SK-N-SH (cell line): ENCODE measurements around the gene DTX3.

Experiments
- EZH2phosphoT487 ChIP-seq: fragments of 200-600 bp; sonication (generic); IDR thresholded peaks from 2 replicates; pipeline ENCODE4 v1.6.1; 2017; ENCODE audit warnings: low read depth, mixed run types, mild to moderate bottlenecking, antibody characterized with exemption, moderate library complexity, borderline replicate concordance
- GATA2 ChIP-seq: sonication (generic); formaldehyde crosslinking; IDR thresholded peaks from 2 replicates; pipeline ENCODE4 v1.5.0; 2020; ENCODE audit warnings: mild to moderate bottlenecking, missing genetic modification reagents
- MXI1 ChIP-seq: IDR thresholded peaks from 2 replicates; pipeline ENCODE4 v1.6.1; 2012; ENCODE audit warnings: mild to moderate bottlenecking, low read depth, low read length, improper control_type of control experiment
- POLR2AphosphoS5 ChIP-seq: IDR thresholded peaks from 2 replicates; pipeline ENCODE4 v1.6.1; 2012; ENCODE audit warnings: low read depth, low read length
- RCOR1 ChIP-seq: fragments of 150-350 bp; IDR thresholded peaks from 2 replicates; pipeline ENCODE4 v1.6.1; 2017; ENCODE audit warnings: antibody characterized with exemption, low read length
- SMC3 ChIP-seq: IDR thresholded peaks from 2 replicates; pipeline ENCODE4 v1.6.1; 2012; ENCODE audit warnings: low read depth, low read length, improper control_type of control experiment
- YY1 ChIP-seq: IDR thresholded peaks from 2 replicates; pipeline ENCODE4 v1.4.0; 2012; ENCODE audit warnings: low read depth, mild to moderate bottlenecking
- TF ChIP-seq, protein P1 (sequence below): fragments of 200-600 bp; sonication (generic); IDR thresholded peaks from 2 replicates; pipeline ENCODE4 v1.6.1; 2017; ENCODE audit warnings: antibody characterized with exemption, mild to moderate bottlenecking, moderate library complexity
- TF ChIP-seq, protein P2 (sequence below): IDR thresholded peaks from 2 replicates; pipeline ENCODE4 v1.4.0; 2012; ENCODE audit warnings: low read depth

DNA sequence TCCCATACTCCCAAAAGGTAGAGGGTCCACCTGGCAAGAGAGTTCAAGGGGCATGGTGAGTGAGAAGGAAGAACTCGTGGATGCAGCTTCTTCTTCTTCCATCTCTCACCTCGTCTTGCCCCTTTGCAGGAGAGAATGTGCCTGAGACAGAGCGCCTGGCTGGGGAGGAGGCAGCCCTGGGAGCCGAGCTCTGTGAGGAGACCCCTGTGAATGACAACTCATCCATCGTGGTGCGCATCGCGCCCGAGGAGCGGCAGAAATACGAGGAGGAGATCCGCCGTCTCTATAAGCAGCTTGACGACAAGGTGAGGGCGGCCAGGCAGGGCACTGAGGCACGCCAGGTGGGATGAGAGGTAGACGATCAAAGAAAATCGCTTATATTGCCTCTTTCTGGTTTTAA lies 34.8 kb upstream of the DTX3 start:
- TF ChIP-seq MXI1 (no peak), POLR2AphosphoS5 (no peak), YY1 (no peak), RCOR1 (no peak), EZH2phosphoT487 (no peak), SMC3 (no peak), GATA2 (CRISPR knock-in tag) (no peak)
- TF ChIP-seq, protein P1, sequence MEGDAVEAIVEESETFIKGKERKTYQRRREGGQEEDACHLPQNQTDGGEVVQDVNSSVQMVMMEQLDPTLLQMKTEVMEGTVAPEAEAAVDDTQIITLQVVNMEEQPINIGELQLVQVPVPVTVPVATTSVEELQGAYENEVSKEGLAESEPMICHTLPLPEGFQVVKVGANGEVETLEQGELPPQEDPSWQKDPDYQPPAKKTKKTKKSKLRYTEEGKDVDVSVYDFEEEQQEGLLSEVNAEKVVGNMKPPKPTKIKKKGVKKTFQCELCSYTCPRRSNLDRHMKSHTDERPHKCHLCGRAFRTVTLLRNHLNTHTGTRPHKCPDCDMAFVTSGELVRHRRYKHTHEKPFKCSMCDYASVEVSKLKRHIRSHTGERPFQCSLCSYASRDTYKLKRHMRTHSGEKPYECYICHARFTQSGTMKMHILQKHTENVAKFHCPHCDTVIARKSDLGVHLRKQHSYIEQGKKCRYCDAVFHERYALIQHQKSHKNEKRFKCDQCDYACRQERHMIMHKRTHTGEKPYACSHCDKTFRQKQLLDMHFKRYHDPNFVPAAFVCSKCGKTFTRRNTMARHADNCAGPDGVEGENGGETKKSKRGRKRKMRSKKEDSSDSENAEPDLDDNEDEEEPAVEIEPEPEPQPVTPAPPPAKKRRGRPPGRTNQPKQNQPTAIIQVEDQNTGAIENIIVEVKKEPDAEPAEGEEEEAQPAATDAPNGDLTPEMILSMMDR: no peak
- TF ChIP-seq, protein P2, sequence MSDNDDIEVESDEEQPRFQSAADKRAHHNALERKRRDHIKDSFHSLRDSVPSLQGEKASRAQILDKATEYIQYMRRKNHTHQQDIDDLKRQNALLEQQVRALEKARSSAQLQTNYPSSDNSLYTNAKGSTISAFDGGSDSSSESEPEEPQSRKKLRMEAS: no peak
